Suppressor macrophage treated with lipopolysaccharide for 4 hours (primary cell): ENCODE measurements around the gene ADAMTS14.
A peak's percentile ranks its signal among the peaks of the same experiment; 100 is the strongest.

Source experiments
- DNase-seq: peaks from one replicate; pipeline ENCODE4 v3.0.0-alpha.2; 2020

Gene ADAMTS14

DNA sequence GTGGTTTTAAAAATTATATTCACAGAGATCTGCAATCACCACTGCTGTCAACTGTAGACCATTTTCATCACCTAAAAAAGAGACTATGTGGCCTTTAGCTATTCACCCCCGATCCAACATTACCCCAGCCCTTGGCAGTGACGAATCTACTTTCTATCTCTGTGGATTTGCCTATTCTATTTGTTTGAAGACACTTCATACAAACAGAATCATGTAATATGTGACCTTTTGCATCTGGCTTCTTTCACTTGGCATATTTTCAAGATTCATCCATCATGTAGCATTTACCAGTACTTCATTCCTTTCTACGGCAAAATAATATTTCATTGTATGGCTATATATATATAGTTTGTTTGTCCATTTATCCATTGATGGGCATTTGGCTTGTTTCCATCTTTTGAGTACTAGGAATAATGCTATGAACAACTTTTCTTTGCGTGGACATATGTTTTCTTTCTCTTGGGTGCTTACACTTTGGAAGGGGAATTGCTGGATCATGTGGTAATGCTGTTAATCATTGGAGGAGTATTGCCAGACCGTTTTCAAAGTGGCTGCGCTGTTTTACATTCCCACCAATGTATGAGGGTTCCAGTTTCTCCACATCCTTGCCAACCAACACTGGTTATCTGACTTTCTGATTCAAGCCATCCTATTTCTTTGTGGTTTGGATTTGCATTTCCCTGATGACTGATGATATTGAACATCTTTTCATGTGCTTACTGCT, 22.3 kb downstream of the ADAMTS14 start:
- DNase-seq: no peak

GRCh38 chr10:70695241-70696030, 23.1 kb downstream of the ADAMTS14 start:
- no peak for DNase-seq

GRCh38 chr10:70698211-70698610, 25.9 kb downstream of the ADAMTS14 start:
- DNase-seq: no peak

DNA sequence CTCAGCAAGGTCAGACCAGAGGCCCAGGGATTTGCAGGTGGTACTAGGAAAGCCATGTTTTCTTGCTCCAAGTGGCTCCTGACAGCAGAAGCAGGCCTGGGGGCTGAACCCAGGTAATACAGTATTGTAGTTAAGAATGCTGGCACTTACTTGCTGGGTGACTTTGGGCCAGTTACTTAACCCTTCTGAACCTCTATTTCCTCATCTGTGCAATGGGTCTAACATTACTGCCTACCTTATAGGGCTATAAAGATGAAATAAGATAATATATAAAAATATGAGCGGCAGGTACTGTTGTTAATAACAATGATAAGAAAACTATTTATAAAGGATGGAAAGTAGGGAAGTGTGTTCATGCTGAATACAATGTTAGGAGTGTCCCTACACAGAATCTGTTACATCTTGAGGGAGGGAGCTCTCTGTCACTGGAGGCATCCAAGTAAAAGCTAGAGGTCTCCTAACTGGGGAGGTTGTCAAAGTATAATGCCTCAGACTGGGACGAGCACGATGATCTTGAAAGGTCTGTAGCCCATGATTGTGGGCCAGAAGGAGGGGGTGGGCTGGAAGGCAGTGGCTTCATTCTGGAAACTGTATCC, 26.9 kb downstream of the ADAMTS14 start:
- no peak for DNase-seq

- DNase-seq: no peak
These were observed 27.4 kb downstream of the ADAMTS14 start for GRCh38 chr10:70699659-70700174.

- no peak for DNase-seq
These were observed 30.0 kb downstream of the ADAMTS14 start for GRCh38 chr10:70702190-70702763.

DNA sequence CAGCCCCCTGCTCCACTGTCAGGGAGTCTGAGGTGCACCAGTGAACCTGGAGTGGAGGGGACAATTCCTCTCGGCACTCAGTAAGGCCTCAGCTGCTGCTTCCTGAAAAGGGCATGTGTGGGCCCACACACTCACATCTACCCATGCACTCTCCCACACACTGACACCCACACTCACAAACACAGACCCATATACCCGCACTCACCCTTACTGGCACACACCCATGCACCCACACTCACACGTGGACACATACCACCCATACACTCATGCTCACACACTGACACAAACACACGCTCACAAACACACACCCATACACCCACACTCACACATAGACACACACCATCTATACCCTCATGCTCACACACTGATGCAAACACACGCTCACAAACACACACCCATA, 31.9 kb downstream of the ADAMTS14 start:
- DNase-seq: no peak

GRCh38 chr10:70705121-70705861, 33.0 kb downstream of the ADAMTS14 start:
- no peak for DNase-seq

GRCh38 chr10:70711177-70711576, 38.9 kb downstream of the ADAMTS14 start:
- no peak for DNase-seq

DNA sequence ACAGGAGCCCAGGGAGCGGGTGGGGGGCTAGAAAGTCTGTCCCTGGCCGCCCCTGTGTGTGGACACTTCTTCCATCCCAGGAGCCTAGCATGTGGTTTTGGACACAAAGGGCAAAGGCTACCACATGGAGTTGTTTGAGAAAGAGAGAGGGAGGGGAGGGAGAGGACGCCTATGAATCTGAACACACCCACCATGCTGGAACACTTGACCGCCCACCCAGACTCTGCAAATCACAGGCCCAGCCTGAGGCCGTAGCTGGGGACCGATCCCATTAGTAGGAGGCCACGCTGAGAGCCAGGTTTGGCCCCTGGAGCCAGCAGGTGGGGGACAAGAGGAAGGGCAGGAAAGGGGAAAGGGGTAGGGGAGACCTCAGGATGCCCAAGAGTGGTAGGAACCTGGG, 39.6 kb downstream of the ADAMTS14 start:
- no peak for DNase-seq

DNA sequence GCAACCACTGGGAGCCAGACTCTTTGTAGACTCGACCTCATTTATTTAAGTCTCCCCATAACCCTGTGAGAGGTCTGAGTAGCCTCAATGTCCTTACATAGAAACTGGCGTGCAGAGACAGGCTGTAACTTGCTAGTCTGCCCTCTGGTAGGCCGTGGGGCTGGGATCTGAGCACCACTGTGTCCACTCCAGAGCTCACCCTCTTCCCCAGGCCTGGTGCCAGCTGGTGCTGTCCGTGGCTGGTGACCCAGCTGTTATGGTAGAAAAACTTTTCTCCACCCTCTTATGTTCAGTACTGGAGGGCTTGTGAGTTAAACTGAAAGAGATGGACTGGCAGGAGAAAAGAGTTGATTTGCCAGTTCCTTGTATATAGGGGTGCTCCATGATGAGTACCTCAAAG, 41.9 kb downstream of the ADAMTS14 start:
- DNase-seq: no peak

GRCh38 chr10:70714951-70715350, 42.6 kb downstream of the ADAMTS14 start:
- DNase-seq: peak; percentile 11

DNA sequence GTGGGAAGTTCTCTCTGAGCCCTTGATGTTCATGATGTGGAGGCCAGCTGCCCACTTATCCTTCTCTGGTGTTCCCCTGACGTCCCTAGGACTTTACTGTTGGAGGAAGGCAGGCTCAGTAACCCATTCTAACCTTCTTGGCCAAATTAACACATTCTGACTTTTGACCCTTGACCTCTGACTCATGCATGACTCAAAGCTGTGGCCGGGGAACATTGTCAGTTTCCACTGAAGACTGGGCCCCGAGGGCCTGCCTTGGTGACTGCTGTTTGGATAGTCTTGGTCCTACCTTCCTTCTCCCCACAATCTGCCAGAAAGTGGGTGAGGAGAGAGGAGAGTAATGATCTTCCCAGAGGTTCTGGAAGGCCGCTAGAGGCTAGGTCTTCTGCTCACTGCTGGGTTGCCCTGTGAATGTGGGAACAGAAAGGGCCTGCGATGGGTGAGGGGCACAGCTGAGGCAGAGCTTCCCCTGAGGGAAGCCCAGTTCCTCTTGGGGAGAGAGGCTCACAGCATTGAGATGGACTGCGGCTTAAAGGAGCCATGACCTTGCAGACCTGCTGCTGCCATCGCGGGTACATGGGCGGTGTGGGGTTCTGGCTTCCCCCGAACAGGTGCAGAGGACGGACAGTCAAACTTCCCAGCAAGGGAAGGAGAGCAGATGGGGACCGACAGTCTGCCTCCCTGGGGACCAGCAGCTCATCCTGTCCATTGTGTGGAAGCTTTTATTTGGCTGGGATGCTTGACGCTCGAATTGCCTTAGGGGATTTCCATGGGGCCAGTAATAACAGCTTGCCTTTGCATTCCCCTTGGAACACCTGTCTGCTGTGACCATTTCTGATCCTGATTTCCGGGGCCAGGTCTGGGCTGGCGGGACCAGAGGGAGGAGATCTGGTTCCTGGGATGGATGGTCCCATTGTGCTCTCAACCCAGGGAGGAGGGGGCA, 43.8 kb downstream of the ADAMTS14 start:
- peak; percentile 81 for DNase-seq

DNA sequence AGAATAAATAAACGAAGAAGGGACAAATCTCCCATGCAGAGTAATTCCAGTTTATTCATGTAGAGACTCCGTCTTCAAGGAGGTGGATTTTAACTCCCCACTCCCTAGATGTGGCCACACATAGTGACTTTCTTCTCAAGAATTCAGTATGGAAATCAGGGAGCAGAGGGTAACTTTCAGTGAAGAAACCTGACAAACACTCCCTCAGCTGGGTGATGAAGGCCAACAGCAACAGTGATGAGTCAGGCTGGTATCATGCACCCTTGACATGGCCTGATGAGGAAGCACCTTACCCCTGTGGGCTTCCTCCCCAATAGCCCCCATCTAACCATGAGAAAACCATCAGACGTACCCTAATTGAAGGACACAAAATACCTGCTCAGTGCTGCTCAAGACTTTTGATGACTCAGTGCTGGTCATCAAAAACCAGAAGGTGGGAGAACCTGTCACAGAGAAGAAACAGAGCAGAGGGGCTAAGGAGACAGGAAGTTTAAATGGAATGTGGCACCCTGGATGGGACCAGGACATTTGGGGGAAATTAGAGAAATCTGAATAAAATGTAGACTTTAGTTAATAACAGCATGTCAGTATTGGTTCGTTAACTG, 50.6 kb downstream of the ADAMTS14 start:
- DNase-seq: peak; percentile 43

GRCh38 chr10:70723771-70724170, 51.5 kb downstream of the ADAMTS14 start:
- no peak for DNase-seq

GRCh38 chr10:70726909-70727495, 54.7 kb downstream of the ADAMTS14 start:
- no peak for DNase-seq

DNA sequence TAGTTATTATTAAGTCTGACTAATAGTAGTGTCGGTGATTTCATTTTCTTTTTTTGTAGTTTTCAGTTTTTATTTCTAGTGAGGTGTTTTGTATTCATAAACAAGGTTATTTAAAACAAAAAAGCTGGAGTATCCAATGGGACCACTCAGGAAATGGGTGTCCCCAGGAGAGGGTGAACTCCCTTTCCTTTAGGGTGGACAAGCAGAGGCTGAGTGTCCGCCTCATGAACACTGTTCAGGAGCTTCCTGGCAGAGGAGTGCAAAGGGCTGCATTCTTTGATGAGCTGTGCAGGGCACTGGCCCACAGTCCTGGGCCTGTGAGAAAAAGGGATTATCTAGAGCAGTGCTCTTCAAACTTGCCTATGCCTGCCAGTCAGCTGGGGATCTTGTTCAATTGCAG, 56.0 kb downstream of the ADAMTS14 start:
- no peak for DNase-seq

DNA sequence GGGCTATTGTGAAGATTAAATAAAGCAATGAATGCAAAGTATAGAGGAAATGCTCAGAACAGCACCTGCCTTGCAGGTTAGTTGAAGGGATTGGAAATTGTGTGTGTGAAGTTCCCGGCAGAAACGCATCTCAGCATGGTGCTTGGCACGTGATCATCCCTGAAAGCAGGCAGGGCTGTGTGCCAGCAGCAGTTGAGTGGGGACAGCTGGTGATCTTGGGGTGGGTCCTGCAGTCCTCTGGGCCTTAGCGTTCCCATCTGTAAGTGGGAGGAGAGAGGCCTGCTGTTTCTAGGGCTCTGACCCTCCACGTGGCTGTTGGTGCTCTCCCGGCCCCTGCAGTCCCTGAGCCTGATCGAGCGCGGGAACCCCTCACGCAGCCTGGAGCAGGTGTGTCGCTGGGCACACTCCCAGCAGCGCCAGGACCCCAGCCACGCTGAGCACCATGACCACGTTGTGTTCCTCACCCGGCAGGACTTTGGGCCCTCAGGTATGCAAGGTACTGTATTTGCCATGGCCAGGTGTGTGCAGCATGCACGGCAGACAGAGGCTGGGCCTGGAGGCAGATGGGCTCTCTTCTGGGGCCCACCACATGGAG, 57.6 kb downstream of the ADAMTS14 start:
- no peak for DNase-seq

DNA sequence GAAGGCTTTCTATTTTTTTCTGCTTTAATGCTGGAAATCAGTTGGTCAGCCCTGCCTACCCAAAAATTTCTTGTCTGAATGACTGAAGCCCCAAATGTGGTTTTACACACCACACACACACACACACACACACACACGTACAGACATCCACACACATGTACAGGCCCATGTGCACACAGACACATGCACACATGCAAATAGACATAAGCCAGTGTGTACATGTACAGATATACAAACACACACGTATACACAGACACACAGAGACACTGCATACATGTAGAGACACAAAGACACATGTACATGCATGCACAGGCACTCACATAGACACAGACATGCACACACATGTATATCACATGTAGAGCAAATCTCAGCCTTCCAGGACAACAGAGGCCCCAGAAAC, 58.6 kb downstream of the ADAMTS14 start:
- no peak for DNase-seq

DNA sequence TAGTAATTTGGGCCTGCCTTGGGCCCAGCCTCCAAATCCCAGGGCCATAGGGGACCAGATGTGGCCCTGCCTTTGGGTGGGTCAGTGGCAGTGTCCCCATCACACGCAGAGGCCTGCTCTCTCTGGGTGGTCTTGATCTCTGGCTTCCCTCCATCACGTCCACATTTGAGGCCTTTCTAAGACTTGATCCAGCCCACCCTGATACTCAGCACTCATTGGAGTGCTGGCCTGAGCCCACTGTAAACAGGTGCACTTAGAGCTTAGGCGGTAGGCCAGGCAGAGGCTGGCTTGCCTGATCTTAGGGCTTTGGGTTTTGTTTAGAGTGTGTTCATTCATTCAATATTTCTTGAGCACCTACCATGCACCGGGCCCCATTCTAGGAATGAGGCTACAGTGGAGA, 60.3 kb downstream of the ADAMTS14 start:
- no peak for DNase-seq
